ENCODE measurements around the gene KCNIP4. TPM values are rescaled to one million over a fixed set of nuclear protein-coding genes. Genes with fewer than 3 reads are reported as not detected.

The KCNIP4 gene
- total and polyA plus RNA-seq, 2 of the 8 experiments (the other 6 are each of a cell fraction or from before 2014, with no cell fraction given): 0.06 TPM; not detected in 1

DNA sequence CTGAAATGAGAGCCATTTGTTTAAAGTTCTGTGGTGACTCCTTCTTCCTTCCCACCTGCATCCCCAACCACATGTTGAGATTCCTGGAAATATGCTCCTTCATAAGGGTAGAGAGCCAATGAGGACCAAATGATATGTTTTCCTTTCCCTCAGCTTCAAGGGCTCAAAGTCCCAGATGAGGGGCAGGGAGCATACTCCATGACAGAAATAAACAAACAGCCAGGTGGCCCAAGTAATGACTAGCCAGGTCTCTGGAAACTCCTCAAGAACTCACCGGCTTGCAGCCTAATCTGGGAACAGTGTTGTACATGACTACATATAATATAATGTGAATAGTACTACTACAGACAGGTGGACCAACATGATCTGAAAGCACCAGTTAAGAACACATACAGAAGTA lies 856.0 kb downstream of the KCNIP4 start:
- ChIA-PET CTCF (ENCODE audit: partially characterized antibody) (no interaction called here), POLR2A (ENCODE audit: partially characterized antibody) (no interaction called here)
- no peak overlapping the region for H3K14ac ChIP-seq (ENCODE audit: insufficient read length)
- no peak overlapping the region for H2BK20ac ChIP-seq (ENCODE audit: low read length)
- H3K4ac ChIP-seq (replicated peaks; ENCODE audit: insufficient read length, low read depth, low read length): no peak overlapping the region
- no peak overlapping the region for H3K9ac ChIP-seq (replicated peaks in 1 of 4; ENCODE audit: extremely low read depth in 1 of 4, low read depth in 3 of 4, low read length in 3 of 4)
- H3K56ac ChIP-seq (replicated peaks; ENCODE audit: insufficient read length, low read depth, low read length): no peak overlapping the region
- H3K4me1 ChIP-seq (replicated peaks in 1 of 4; ENCODE audit: control insufficient read depth in 3 of 4, insufficient read depth in 4 of 4, low read length in 3 of 4): no peaks in the 10 kb centered on the region
- TF ChIP-seq, protein P1, sequence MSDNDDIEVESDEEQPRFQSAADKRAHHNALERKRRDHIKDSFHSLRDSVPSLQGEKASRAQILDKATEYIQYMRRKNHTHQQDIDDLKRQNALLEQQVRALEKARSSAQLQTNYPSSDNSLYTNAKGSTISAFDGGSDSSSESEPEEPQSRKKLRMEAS (IDR thresholded peaks at IDR 0.05): no peak
- no peak overlapping the region for H2BK15ac ChIP-seq (ENCODE audit: low read length)
- H3K27ac ChIP-seq (ENCODE audit: low read depth, low read length): no peak overlapping the region
- no peak overlapping the region for H3K23ac ChIP-seq (ENCODE audit: insufficient read length)
- H3K4me2 ChIP-seq (ENCODE audit: insufficient read depth in 1 of 2, low read depth in 2 of 2, low read length in 2 of 2): no peak overlapping the region
- H3K79me2 ChIP-seq (ENCODE audit: control insufficient read depth in 1 of 2, insufficient read depth in 2 of 2, low read length in 2 of 2): no peaks in the 10 kb centered on the region
- no peak overlapping the region for H4K5ac ChIP-seq (ENCODE audit: insufficient read length, low read depth, low read length)
- no peaks in the 10 kb centered on the region for H4K20me1 ChIP-seq (replicated peaks in 1 of 2; ENCODE audit: control insufficient read depth in 1 of 2, insufficient read depth in 2 of 2, low read length in 2 of 2)
- H2AFZ ChIP-seq (ENCODE audit: low read length): no peak overlapping the region
- H4K8ac ChIP-seq (ENCODE audit: extremely low read depth, insufficient read depth, low read length): no peak overlapping the region
- no peaks in the 10 kb centered on the region for H3K23me2 ChIP-seq (ENCODE audit: low read depth, low read length)
- H2AK5ac ChIP-seq (ENCODE audit: low read depth, low read length): no peak overlapping the region
- H2BK120ac ChIP-seq (replicated peaks; ENCODE audit: low read depth, low read length): no peak overlapping the region
- H3K9me3 ChIP-seq (ENCODE audit: insufficient read depth in 2 of 2, low read depth in 1 of 2, low read length in 1 of 2): no peaks in the 10 kb centered on the region
- no peaks in the 10 kb centered on the region for H3K36me3 ChIP-seq (ENCODE audit: control insufficient read depth in 2 of 4, insufficient read depth in 4 of 4, low read length in 3 of 4)
- DNase-seq (ENCODE audit: low read depth in 1 of 2, low spot score in 2 of 2) (no peak), FAIRE-seq (no peak)
- 100% methylated on average over 1 of the region's 1 CpG; no CpG with 5 or more reads in 1 of the 2 experiments for WGBS, 2 experiments (ENCODE audit: extremely low coverage in 1 of 2, insufficient coverage in 1 of 2, insufficient read length in 1 of 2, insufficient replicate concordance in 2 of 2, low coverage in 1 of 2, low lambda C conversion rate in 2 of 2, missing lambda C conversion rate in 1 of 2)
- H3K79me1 ChIP-seq (ENCODE audit: low read depth, low read length): no peaks in the 10 kb centered on the region
- H2BK12ac ChIP-seq (ENCODE audit: low read depth, low read length): no peak overlapping the region
- H3K4me3 ChIP-seq (ENCODE audit: extremely low read depth in 1 of 4, insufficient read depth in 2 of 4, low read depth in 3 of 4, low read length in 4 of 4): no peak overlapping the region
- no peak overlapping the region for H4K91ac ChIP-seq (replicated peaks; ENCODE audit: insufficient read length, low read length)
- no peak overlapping the region for H3K18ac ChIP-seq (ENCODE audit: extremely low read depth, low read length)
- no peak overlapping the region for H2BK5ac ChIP-seq (ENCODE audit: low read depth, low read length)
- H3K27me3 ChIP-seq (replicated peaks in 1 of 4; ENCODE audit: control insufficient read depth in 3 of 4, extremely low read depth in 1 of 4, insufficient read depth in 3 of 4, low read length in 3 of 4): no peaks in the 10 kb centered on the region

Measured in H1 (cell line).